GM12878 (cell line): Measurements from ENCODE around the gene CCDC27.

Experiments used
- BACH1 ChIP-seq: fragments of 450-650 bp; IDR thresholded peaks from 2 replicates; pipeline ENCODE4 v1.6.1; 2017; ENCODE audit warnings: mild to moderate bottlenecking, borderline replicate concordance
- CTCF ChIP-seq, 3 experiments: IDR thresholded peaks in 2 of 3; conservative IDR thresholded peaks in 1 of 3; 2 replicates each; pipeline ENCODE4 v1.5.1; 2011; ENCODE audit warnings: low read depth in 3 of 3, low read length in 3 of 3, mild to moderate bottlenecking in 3 of 3, control low read depth in 2 of 3, moderate library complexity in 2 of 3, inconsistent platforms in 1 of 3, mixed read lengths in 1 of 3; ENCODE audit not compliant: control insufficient read depth in 2 of 3, insufficient read depth in 1 of 3; ENCODE audit errors: extremely low read depth in 1 of 3
- ELK1 ChIP-seq: IDR thresholded peaks from 2 replicates; pipeline ENCODE4 v1.6.1; 2012; ENCODE audit warnings: low read depth, low read length, improper control_type of control experiment
- EP300 ChIP-seq, 2 experiments: fragments of 150-350 bp in 1 of 2; IDR thresholded peaks; 2 replicates each; pipeline ENCODE4 v1.6.1; 2011 to 2012; ENCODE audit warnings: low read depth in 2 of 2, low read length in 2 of 2, borderline replicate concordance in 1 of 2, improper control_type of control experiment in 1 of 2, inconsistent platforms in 1 of 2; ENCODE audit not compliant: control insufficient read depth in 1 of 2
- MTA3 ChIP-seq: IDR thresholded peaks from 2 replicates; pipeline ENCODE4 v1.6.1; 2012; ENCODE audit warnings: low read length, inconsistent platforms, borderline replicate concordance
- MYC ChIP-seq: IDR thresholded peaks from 2 replicates; pipeline ENCODE4 v1.6.1; 2011; ENCODE audit warnings: mild to moderate bottlenecking, low read length, moderate library complexity, inconsistent platforms; ENCODE audit not compliant: insufficient read depth, insufficient replicate concordance, insufficient read length, severe bottlenecking
- NBN ChIP-seq: fragments of 450-650 bp; IDR thresholded peaks from 2 replicates; pipeline ENCODE4 v1.6.1; 2016
- POLR2AphosphoS2 ChIP-seq: IDR thresholded peaks from 2 replicates; pipeline ENCODE4 v1.6.1; 2011; ENCODE audit warnings: low read depth, mild to moderate bottlenecking, low read length, improper control_type of control experiment, moderate library complexity
- RFX5 ChIP-seq: IDR thresholded peaks from 2 replicates; pipeline ENCODE4 v1.6.1; 2011; ENCODE audit warnings: low read depth, low read length, improper control_type of control experiment
- SREBF2 ChIP-seq: IDR thresholded peaks from 2 replicates; pipeline ENCODE4 v1.6.1; 2012; ENCODE audit warnings: mild to moderate bottlenecking, low read length
- TF ChIP-seq, protein P1 (sequence below): IDR thresholded peaks from 2 replicates; pipeline ENCODE4 v1.6.1; 2011; ENCODE audit warnings: low read depth, low read length, improper control_type of control experiment, borderline replicate concordance
- TF ChIP-seq, protein P2 (sequence below): IDR thresholded peaks from 2 replicates; pipeline ENCODE4 v1.6.1; 2012; ENCODE audit warnings: low read depth, low read length, improper control_type of control experiment

GRCh38 chr1:3734602-3735001 lies 17.6 kb upstream of the CCDC27 start:
- TF ChIP-seq CTCF (IDR thresholded peaks at IDR 0.05 in 2 of 3, conservative IDR thresholded peaks at IDR 0.05 in 1 of 3; ENCODE audit: control insufficient read depth in 2 of 3, extremely low read depth in 1 of 3, insufficient read depth in 1 of 3, low read depth in 3 of 3, low read length in 3 of 3) (no peak), EP300 (IDR thresholded peaks at IDR 0.05; ENCODE audit: borderline replicate concordance in 1 of 2, control insufficient read depth in 1 of 2, low read depth in 2 of 2, low read length in 2 of 2) (no peak), ELK1 (no peak), BACH1 (no peak), MTA3 (no peak), POLR2AphosphoS2 (no peak), SREBF2 (no peak), RFX5 (no peak), MYC (no peak), NBN (no peak)
- TF ChIP-seq, protein P1, sequence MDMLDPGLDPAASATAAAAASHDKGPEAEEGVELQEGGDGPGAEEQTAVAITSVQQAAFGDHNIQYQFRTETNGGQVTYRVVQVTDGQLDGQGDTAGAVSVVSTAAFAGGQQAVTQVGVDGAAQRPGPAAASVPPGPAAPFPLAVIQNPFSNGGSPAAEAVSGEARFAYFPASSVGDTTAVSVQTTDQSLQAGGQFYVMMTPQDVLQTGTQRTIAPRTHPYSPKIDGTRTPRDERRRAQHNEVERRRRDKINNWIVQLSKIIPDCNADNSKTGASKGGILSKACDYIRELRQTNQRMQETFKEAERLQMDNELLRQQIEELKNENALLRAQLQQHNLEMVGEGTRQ, result no peak
- TF ChIP-seq, protein P2, sequence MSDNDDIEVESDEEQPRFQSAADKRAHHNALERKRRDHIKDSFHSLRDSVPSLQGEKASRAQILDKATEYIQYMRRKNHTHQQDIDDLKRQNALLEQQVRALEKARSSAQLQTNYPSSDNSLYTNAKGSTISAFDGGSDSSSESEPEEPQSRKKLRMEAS, result no peak
